ENCODE measurements around the gene IGFBP4. TPM values are rescaled to one million over a fixed set of nuclear protein-coding genes. Genes with fewer than 3 reads are reported as not detected.
"Not testable (repeated sequence)": the region's sequence is repeated elsewhere in the genome, so short reads cannot be mapped to it uniquely, and the experiment has no call there.

The IGFBP4 gene
- total and polyA plus RNA-seq, 10 of the 15 experiments (the other 5 are each of a cell fraction or from before 2014, with no cell fraction given): 2.4 to 22.3 (median 6.6) TPM

DNA sequence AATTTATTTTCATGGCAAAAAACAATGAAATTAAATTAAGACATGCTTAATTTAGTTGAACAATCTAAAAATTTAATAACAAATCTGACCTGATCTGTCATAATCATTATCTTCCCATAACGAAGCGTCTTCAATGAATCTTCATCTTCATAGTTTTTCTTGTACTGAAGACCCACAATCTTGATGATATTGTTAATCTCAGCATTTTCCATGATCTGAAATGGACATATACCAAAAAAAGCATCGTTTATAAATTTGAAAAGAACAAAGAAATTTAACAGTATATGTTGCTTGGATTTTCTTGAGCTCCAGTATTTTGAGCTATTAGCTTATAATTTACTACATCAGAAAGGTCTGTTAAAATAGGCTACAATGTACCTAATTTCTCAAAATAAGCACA, 35.8 kb upstream of the IGFBP4 start:
- no peak overlapping the region for H3K4me2 ChIP-seq (ENCODE audit: control insufficient read depth, insufficient read depth)
- peaks cover 6 to 39% of the 10 kb centered on the region in 2 experiments for H3K36me3 ChIP-seq (ENCODE audit: control insufficient read depth in 2 of 2, insufficient read depth in 2 of 2, low read length in 1 of 2)
- H3K9me3 ChIP-seq (replicated peaks; ENCODE audit: control insufficient read depth, insufficient read depth, low read length): no peaks in the 10 kb centered on the region
- ChIA-PET CTCF (interaction anchor here (0.9 to 1.5 kb wide), 8 partner anchors 8 to 127 kb away, joined by 3 to 4 read pairs (median 4); partner anchors contain the start of gene TOP2A), POLR2A (interaction anchor here (0.9 kb wide), 1 partner anchor 294 kb away, joined by 3 read pairs; no protein-coding TSS in a partner anchor), SMC1A (ENCODE audit: uncharacterized antibody, unreplicated experiment) (interaction anchor here (0.7 to 2.8 kb wide), 7 partner anchors 8 to 125 kb away, joined by 3 to 14 read pairs (median 5); partner anchors contain the start of gene TOP2A), RAD21 (ENCODE audit: unreplicated experiment) (interaction anchor here (1.6 kb wide), 1 partner anchor 10 kb away, joined by 6 read pairs; the partner anchor contains the start of gene TOP2A)
- H2AFZ ChIP-seq (ENCODE audit: control insufficient read depth, low read depth, low read length): no peak overlapping the region
- no TSS peak for BruUV-seq (replicated peaks)
- FAIRE-seq: no peak
- intact Hi-C loops (cut with micrococcal nuclease; ENCODE audit: unreplicated experiment): no loop called here
- 100% methylated on average over 3 of the region's 3 CpGs for WGBS (ENCODE audit: insufficient coverage, insufficient replicate concordance, low lambda C conversion rate, missing lambda C conversion rate)
- no peaks in the 10 kb centered on the region for H3K27me3 ChIP-seq (replicated peaks in 1 of 2; ENCODE audit: control insufficient read depth in 2 of 2, insufficient read depth in 2 of 2, low read length in 1 of 2)
- in situ Hi-C loops (cut with MboI): no loop called here
- no peak for DNase-seq (ENCODE audit: low read depth, low spot score)
- no peak overlapping the region for H3K9ac ChIP-seq (ENCODE audit: control insufficient read depth, insufficient read depth, low read length)
- no peak for ATAC-seq
- H3K4me1 ChIP-seq (ENCODE audit: control insufficient read depth, insufficient read depth, low read length): no peaks in the 10 kb centered on the region
- no peaks in the 10 kb centered on the region for H4K20me1 ChIP-seq (ENCODE audit: control insufficient read depth, insufficient read depth)
- TF ChIP-seq FOXK2 (IDR thresholded peaks at IDR 0.05): no peak
- no peak for TF ChIP-seq JUNB (IDR thresholded peaks at IDR 0.05)
- no peak for TF ChIP-seq MTA3 (IDR thresholded peaks at IDR 0.05; ENCODE audit: borderline replicate concordance, low read length)
- TF ChIP-seq PML (IDR thresholded peaks at IDR 0.05; ENCODE audit: low read length): no peak
- no peak for TF ChIP-seq KLF5 (IDR thresholded peaks at IDR 0.05; ENCODE audit: partially characterized antibody)
- H3K4me3 ChIP-seq: no peak overlapping the region
- H3K27ac ChIP-seq (ENCODE audit: control insufficient read depth, insufficient read depth): no peak overlapping the region
- H3K79me2 ChIP-seq (ENCODE audit: control insufficient read depth, insufficient read depth, low read length): no peaks in the 10 kb centered on the region

DNA sequence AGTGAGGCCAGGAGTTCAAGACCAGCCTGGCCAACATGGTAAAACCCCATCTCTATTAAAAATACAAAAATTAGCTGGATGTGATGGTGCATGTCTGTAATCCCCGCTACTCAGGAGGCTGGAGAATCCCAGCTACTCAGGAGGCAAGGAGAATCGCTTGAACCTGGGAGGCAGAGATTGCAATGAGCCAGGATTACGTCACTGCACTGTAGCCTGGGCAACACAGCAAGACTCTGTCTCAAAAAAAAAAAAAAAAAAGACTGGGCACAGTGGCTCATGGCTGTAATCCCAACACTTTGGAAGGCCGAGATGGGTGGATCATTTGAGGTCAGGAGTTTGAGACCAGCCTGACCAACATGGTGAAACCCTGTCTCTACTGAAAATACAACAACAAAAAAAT, 33.7 kb upstream of the IGFBP4 start:
- H3K4me1 ChIP-seq (ENCODE audit: control insufficient read depth, insufficient read depth, low read length); H3K9me3 ChIP-seq (replicated peaks; ENCODE audit: control insufficient read depth, insufficient read depth, low read length); H3K9ac ChIP-seq (ENCODE audit: control insufficient read depth, insufficient read depth, low read length); H3K4me2 ChIP-seq (ENCODE audit: control insufficient read depth, insufficient read depth); intact Hi-C loops (cut with micrococcal nuclease; ENCODE audit: unreplicated experiment); H3K27me3 ChIP-seq (replicated peaks in 1 of 2; ENCODE audit: control insufficient read depth in 2 of 2, insufficient read depth in 2 of 2, low read length in 1 of 2); H3K27ac ChIP-seq (ENCODE audit: control insufficient read depth, insufficient read depth); H2AFZ ChIP-seq (ENCODE audit: control insufficient read depth, low read depth, low read length); H3K79me2 ChIP-seq (ENCODE audit: control insufficient read depth, insufficient read depth, low read length); DNase-seq (ENCODE audit: low read depth, low spot score); H3K4me3 ChIP-seq; ATAC-seq; BruUV-seq (replicated peaks); FAIRE-seq; in situ Hi-C loops (cut with MboI); H4K20me1 ChIP-seq (ENCODE audit: control insufficient read depth, insufficient read depth): not testable (repeated sequence)
- RAD21 ChIA-PET (ENCODE audit: unreplicated experiment): interaction anchor here (1.8 kb wide), 1 partner anchor 123 kb away, joined by 5 read pairs; no protein-coding TSS in a partner anchor
- POLR2A ChIA-PET: interaction anchor here (0.6 to 1.4 kb wide), 6 partner anchors 8 to 1781 kb away, joined by 3 to 12 read pairs (median 4); partner anchors contain the start of gene TOP2A
- CTCF ChIA-PET: interaction anchor here (0.6 to 1.8 kb wide), 7 partner anchors 8 to 123 kb away, joined by 3 to 6 read pairs (median 3); partner anchors contain the start of gene TOP2A
- WGBS (ENCODE audit: insufficient coverage, insufficient replicate concordance, low lambda C conversion rate, missing lambda C conversion rate): 99% methylated on average over 4 of the region's 4 CpGs
- H3K36me3 ChIP-seq (ENCODE audit: control insufficient read depth in 2 of 2, insufficient read depth in 2 of 2, low read length in 1 of 2): peaks cover 4 to 30% of the 10 kb centered on the region in 2 experiments
- SMC1A ChIA-PET (ENCODE audit: uncharacterized antibody, unreplicated experiment): interaction anchor here (1.0 to 2.8 kb wide), 5 partner anchors 12 to 204 kb away, joined by 3 to 14 read pairs (median 3); no protein-coding TSS in a partner anchor
